OCI-LY1 (cell line): Measurements from ENCODE around the gene COL5A2.

Experiments
- H2AFZ ChIP-seq: fragments of 200-600 bp; sonication (generic), shearing (Covaris generic); 2 replicates; pipeline ENCODE4 v1.6.0; 2014; ENCODE audit warnings: antibody characterized with exemption, mild to moderate bottlenecking, low read length
- H3F3A ChIP-seq: fragments of 200-600 bp; sonication (generic), shearing (Covaris generic); 2 replicates; pipeline ENCODE4 v1.6.0; 2014; ENCODE audit warnings: mild to moderate bottlenecking, antibody characterized with exemption, low read length, moderate library complexity; ENCODE audit not compliant: insufficient read depth
- H3K27ac ChIP-seq: fragments of 200-600 bp; sonication (generic); 2 replicates; pipeline ENCODE4 v1.5.1; 2014; ENCODE audit warnings: low read length, mixed run types, mild to moderate bottlenecking, low read depth; ENCODE audit not compliant: poor library complexity, severe bottlenecking
- H3K27me3 ChIP-seq: fragments of 200-600 bp; sonication (generic); 2 replicates; pipeline ENCODE4 v1.6.0; 2014; ENCODE audit warnings: antibody characterized with exemption, mild to moderate bottlenecking, low read length, moderate library complexity; ENCODE audit not compliant: insufficient read depth
- H3K36me3 ChIP-seq: fragments of 200-600 bp; sonication (generic); 2 replicates; pipeline ENCODE4 v1.6.1; 2014; ENCODE audit warnings: mild to moderate bottlenecking, antibody characterized with exemption, low read length, moderate library complexity, mixed read lengths; ENCODE audit not compliant: insufficient read depth
- H3K4me1 ChIP-seq: fragments of 200-600 bp; sonication (generic); 2 replicates; pipeline ENCODE4 v1.5.1; 2014; ENCODE audit warnings: mild to moderate bottlenecking, low read length, moderate library complexity; ENCODE audit not compliant: insufficient read depth, severe bottlenecking
- H3K4me2 ChIP-seq: fragments of 200-600 bp; sonication (generic), shearing (Covaris generic); 2 replicates; pipeline ENCODE4 v1.6.1; 2014; ENCODE audit warnings: low read length
- H3K4me3 ChIP-seq: fragments of 200-600 bp; sonication (generic); 2 replicates; pipeline ENCODE4 v1.5.1; 2014; ENCODE audit warnings: low read length, low read depth, mild to moderate bottlenecking, mixed read lengths; ENCODE audit not compliant: poor library complexity, severe bottlenecking
- H3K79me2 ChIP-seq: fragments of 200-600 bp; shearing (Covaris generic); 2 replicates; pipeline ENCODE4 v1.6.1; 2016; ENCODE audit warnings: mixed run types, low read length, mixed read lengths; ENCODE audit not compliant: insufficient read depth
- H3K9ac ChIP-seq: fragments of 200-600 bp; sonication (generic), shearing (Covaris generic); 2 replicates; pipeline ENCODE4 v1.6.1; 2014; ENCODE audit warnings: mild to moderate bottlenecking, low read length, mixed read lengths
- H3K9me2 ChIP-seq: fragments of 200-600 bp; sonication (generic), shearing (Covaris generic); 2 replicates; pipeline ENCODE4 v1.6.1; 2014; ENCODE audit warnings: low read depth, mild to moderate bottlenecking, low read length, mixed read lengths
- H3K9me3 ChIP-seq: fragments of 200-600 bp; shearing (Covaris generic); 2 replicates; pipeline ENCODE4 v1.6.1; 2014; ENCODE audit warnings: low read length, mixed read lengths
- H4K20me1 ChIP-seq: fragments of 200-600 bp; sonication (generic), shearing (Covaris generic); 2 replicates; pipeline ENCODE4 v1.6.0; 2016; ENCODE audit warnings: mild to moderate bottlenecking, low read length; ENCODE audit not compliant: insufficient read depth
- CTCF ChIP-seq: fragments of 200-600 bp; sonication (generic), shearing (Covaris generic); IDR thresholded peaks from 2 replicates; pipeline ENCODE4 v1.5.1; 2017; ENCODE audit warnings: mild to moderate bottlenecking, antibody characterized with exemption, low read length, moderate library complexity, mixed read lengths
- EZH2 ChIP-seq: fragments of 200-600 bp; sonication (generic), shearing (Covaris generic); IDR thresholded peaks from 2 replicates; pipeline ENCODE4 v1.8.0; 2017; ENCODE audit warnings: borderline replicate concordance, mixed run types, mild to moderate bottlenecking, antibody characterized with exemption, low read length, moderate library complexity, mixed read lengths

Gene COL5A2

GRCh38 chr2:189127756-189128155 lies 51.8 kb downstream of the COL5A2 start:
- Histone ChIP-seq H3K9me2 (no peaks in the 10 kb centered on the region), H3K27me3 (no peaks in the 10 kb centered on the region), H3K79me2 (no peaks in the 10 kb centered on the region), H2AFZ (no peak overlapping the region), H3K4me1 (no peaks in the 10 kb centered on the region), H3F3A (no peaks in the 10 kb centered on the region), H3K9me3 (no peaks in the 10 kb centered on the region), H3K4me2 (no peak overlapping the region), H3K9ac (no peak overlapping the region), H3K36me3 (no peaks in the 10 kb centered on the region), H3K27ac (no peak overlapping the region), H4K20me1 (no peaks in the 10 kb centered on the region), H3K4me3 (no peak overlapping the region)
- TF ChIP-seq CTCF (no peak), EZH2 (no peak)

GRCh38 chr2:189125195-189125594 lies 54.4 kb downstream of the COL5A2 start:
- H2AFZ ChIP-seq: no peak overlapping the region
- H3K9me3 ChIP-seq: no peaks in the 10 kb centered on the region
- no peaks in the 10 kb centered on the region for H3K4me1 ChIP-seq
- no peaks in the 10 kb centered on the region for H3K27me3 ChIP-seq
- no peaks in the 10 kb centered on the region for H4K20me1 ChIP-seq
- H3K4me3 ChIP-seq: no peak overlapping the region
- H3K36me3 ChIP-seq: no peaks in the 10 kb centered on the region
- H3K9ac ChIP-seq: no peak overlapping the region
- H3K9me2 ChIP-seq: no peaks in the 10 kb centered on the region
- H3F3A ChIP-seq: no peaks in the 10 kb centered on the region
- TF ChIP-seq CTCF: no peak
- TF ChIP-seq EZH2: no peak
- H3K4me2 ChIP-seq: no peak overlapping the region
- H3K79me2 ChIP-seq: no peaks in the 10 kb centered on the region
- H3K27ac ChIP-seq: no peak overlapping the region

GRCh38 chr2:189124175-189124574 lies 55.4 kb downstream of the COL5A2 start:
- Histone ChIP-seq H3K79me2 (no peaks in the 10 kb centered on the region), H3K4me3 (no peak overlapping the region), H2AFZ (no peak overlapping the region), H3K36me3 (no peaks in the 10 kb centered on the region), H3F3A (no peaks in the 10 kb centered on the region), H3K4me1 (no peaks in the 10 kb centered on the region), H3K4me2 (no peak overlapping the region), H4K20me1 (no peaks in the 10 kb centered on the region), H3K9me3 (no peaks in the 10 kb centered on the region), H3K9ac (no peak overlapping the region), H3K9me2 (no peaks in the 10 kb centered on the region), H3K27me3 (no peaks in the 10 kb centered on the region), H3K27ac (no peak overlapping the region)
- TF ChIP-seq EZH2 (no peak), CTCF (no peak)
